ENCODE results near the gene OR2AP1.

GRCh38 chr12:55585817-55586216 is 13.5 kb downstream of the OR2AP1 start:
- TF ChIP-seq ZNF274 (IDR thresholded peaks at IDR 0.05; ENCODE audit: low read depth, low read length) = no peak
- no peak for TF ChIP-seq YY1 (IDR thresholded peaks at IDR 0.05; ENCODE audit: insufficient read depth, insufficient read length)
- TF ChIP-seq SUZ12 (IDR thresholded peaks at IDR 0.05; ENCODE audit: extremely low read depth, insufficient read depth, insufficient read length) = no peak

All from NT2/D1 (cell line).